HepG2 (cell line): ENCODE results near the gene ATG7.

Source experiments
- BHLHE40 ChIP-seq: IDR thresholded peaks from 2 replicates; pipeline ENCODE4 v1.6.1; 2011; ENCODE audit warnings: low read length, improper control_type of control experiment
- HHEX ChIP-seq: IDR thresholded peaks from 2 replicates; pipeline ENCODE4 v1.6.1; 2016; ENCODE audit warnings: control low read depth
- RBM22 ChIP-seq: fragments of 200-400 bp; formaldehyde crosslinking; optimal IDR thresholded peaks from 2 replicates; pipeline ENCODE3; 2017; ENCODE audit warnings: mild to moderate bottlenecking, low read length, moderate library complexity

- no peak for TF ChIP-seq BHLHE40
- no peak for TF ChIP-seq RBM22
- TF ChIP-seq HHEX (CRISPR knock-in tag): no peak
Measured at GRCh38 chr3:11290743-11291680, 18.8 kb downstream of the ATG7 start.
